GM18520 (cell line): ENCODE data around the gene MAPK1.
"Not testable (repeated sequence)": the region's sequence is repeated elsewhere in the genome, so short reads cannot be mapped to it uniquely, and the experiment has no call there.

ENCODE experiments used
- ATAC-seq: cut with Tn5 transposase; IDR thresholded peaks from one replicate; pipeline ENCODE4 v1.9.1; 2021; ENCODE audit not compliant: unreplicated experiment

Gene MAPK1

GRCh38 chr22:21793716-21794115, 73.7 kb downstream of the MAPK1 start:
- ATAC-seq: not testable (repeated sequence)

DNA sequence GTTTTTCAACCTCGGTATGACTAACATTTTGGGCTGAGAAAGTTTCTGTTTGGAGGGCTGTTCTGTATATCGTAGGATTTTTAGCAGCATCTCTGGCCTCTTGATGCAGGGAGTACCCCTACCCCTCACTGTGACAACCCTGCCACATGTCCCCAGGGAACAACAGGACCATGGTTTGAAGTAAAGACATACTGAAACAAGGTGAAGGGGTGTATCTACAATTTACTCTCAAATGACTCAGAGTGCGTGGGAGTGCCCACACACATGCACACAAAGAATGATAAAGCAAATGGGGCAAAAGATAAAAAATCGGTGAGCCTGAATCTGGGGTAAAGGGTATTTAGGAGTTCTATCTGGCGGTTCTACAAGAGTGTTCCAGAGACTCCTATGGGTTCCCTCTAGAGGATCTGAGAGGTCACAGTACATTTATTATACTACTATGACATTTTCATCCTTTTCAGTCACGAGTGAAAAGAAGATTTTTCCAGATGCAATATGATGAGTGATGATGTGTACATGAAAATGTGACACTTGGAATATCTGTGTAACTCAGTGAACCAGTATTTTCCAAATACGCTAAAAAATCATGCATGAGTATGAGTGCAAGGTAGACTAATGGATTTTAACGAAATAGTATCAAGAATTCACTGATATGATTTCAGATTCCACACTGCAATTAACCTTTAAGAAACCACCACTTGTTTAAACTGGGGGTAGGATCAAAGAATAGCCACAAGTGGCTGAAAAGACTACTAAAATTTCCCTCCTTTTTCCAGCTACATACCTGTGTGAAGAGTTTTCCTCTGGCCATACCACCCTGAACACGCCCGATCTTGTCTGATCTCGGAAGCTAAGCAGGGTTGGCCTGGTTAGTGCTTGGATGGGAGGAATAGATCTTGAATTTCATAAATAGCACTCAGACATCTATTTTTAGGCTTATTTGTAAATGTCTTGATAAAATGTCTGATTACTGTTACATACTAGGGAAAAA, 75.5 kb downstream of the MAPK1 start:
- no peak for ATAC-seq

DNA sequence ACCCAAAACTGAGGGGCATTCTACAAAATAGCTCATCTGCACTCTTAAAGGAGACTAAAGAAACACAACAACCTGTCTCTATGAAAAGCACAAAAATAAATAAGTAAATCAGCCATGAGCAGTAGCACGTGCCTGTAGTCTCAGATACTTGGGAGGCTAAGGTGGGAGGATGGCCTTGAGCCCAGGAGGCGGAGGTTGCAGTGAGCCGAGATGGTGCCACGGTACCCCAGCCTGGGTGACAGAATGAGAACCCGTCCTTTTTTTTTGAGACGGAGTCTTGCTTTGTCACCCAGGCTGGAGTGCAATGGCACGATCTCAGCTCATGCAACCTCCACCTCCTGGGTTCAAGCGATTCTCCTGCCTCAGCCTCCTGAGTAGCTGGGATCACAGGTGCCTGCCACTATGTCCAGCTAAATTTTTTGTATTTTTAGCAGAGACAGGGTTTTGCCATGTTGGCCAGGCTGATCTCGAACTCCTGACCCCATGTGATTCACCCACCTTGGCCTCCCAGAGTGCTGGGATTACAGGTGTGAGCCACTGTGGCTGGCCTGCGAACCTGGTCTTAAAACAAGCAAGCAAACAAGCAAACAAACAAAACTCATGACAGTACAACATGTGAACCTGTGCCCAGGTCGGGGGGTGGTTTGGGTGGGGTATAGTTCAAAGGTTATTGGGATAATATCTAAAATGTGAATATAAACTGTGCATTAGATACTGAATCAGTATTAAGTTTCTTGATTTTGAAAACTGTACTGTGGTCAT, 76.4 kb downstream of the MAPK1 start:
- ATAC-seq: not testable (repeated sequence)

GRCh38 chr22:21790359-21790758, 77.1 kb downstream of the MAPK1 start:
- ATAC-seq: no peak

DNA sequence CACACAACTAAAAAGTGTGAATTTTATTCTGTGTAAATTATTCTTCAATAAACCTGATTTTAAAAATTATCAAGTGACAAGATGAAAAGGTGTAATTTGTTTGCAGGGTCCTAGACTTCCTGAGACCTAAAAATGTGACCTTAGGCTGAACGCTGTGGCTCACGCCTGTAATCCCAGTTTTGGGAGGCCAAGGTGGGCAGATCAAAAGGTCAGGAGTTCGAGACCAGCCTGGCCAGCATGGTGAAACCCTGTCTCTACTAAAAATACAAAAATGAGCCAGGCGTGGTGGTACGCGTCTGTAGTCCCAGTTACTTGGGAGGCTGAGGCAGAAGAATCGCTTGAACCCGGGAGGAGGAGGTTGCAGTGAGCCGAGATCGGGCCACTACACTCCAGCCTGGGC, 79.9 kb downstream of the MAPK1 start:
- not testable (repeated sequence) for ATAC-seq

DNA sequence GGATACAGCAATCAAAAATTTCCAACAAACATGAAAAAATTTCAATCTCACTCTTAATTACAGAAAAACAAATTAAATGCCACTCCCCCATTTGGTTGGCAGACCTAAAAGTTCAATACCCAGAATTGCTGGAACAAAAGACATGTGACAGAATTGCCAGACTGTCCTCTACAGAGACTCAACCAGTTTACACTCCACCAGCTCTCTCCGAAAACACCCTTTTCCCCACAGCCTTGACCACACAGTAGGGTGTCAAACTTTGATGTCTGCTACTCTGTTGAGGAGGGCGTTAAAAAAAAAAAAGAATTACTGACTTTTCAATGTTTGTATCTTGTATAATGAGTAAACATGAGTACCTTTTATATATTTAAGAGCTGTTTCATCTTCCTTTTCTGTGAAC, 87.2 kb downstream of the MAPK1 start:
- no peak for ATAC-seq

DNA sequence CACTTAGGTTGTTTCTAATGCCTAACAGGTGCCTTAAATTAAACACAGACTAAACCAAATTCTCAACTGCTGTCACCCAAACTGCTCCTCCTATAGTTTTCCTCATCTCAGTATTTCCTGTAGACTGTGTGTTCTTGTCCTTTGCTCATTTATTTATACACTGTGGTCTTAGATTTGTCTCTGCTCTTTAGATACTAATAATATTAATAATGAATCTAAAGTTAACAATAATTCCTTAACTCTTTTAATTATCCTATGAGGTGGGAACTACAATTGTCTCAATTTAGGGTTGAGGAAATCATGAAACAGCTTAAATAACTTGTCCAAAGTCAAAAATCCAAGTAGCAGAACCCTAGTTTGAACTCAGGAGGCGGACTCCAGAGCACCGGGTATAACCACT, 88.0 kb downstream of the MAPK1 start:
- ATAC-seq: no peak

- no peak for ATAC-seq
Measured at GRCh38 chr22:21778705-21779363, 88.6 kb downstream of the MAPK1 start.

DNA sequence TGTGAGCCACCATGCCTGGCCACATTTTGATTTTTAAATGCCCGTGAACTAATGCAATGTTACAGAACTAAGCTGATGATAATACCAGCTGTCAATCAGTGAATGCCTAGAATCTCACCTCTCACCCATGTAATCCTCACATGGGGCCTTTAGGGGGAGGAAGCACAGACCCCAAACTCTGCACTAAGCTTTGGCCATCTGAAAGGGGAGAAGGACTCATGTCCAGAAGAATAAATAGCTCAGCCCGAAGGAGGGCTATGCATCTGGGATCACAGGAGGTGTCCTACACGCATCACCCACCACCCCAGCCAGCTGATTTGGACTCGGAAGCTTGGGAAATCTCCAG, 95.8 kb downstream of the MAPK1 start:
- no peak for ATAC-seq

DNA sequence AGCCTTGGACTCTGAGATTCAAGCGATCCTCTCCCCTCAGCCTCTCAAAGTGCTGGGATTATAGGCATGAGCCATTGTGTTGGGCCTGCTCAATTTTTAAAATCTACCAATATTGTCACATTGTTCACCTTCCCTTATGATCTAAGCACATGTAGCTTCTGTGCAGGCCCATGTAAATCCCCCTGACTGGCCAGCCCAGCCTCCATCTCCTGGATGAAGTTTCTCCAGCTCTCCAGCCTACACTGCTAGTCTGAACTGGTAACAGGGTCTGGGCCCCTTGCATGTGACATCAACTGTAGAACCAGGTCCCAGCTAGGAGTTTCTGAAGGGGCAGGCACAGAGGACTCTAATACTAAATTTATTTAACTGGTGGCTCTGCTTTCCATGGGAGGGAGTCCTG, 99.0 kb downstream of the MAPK1 start:
- no peak for ATAC-seq

DNA sequence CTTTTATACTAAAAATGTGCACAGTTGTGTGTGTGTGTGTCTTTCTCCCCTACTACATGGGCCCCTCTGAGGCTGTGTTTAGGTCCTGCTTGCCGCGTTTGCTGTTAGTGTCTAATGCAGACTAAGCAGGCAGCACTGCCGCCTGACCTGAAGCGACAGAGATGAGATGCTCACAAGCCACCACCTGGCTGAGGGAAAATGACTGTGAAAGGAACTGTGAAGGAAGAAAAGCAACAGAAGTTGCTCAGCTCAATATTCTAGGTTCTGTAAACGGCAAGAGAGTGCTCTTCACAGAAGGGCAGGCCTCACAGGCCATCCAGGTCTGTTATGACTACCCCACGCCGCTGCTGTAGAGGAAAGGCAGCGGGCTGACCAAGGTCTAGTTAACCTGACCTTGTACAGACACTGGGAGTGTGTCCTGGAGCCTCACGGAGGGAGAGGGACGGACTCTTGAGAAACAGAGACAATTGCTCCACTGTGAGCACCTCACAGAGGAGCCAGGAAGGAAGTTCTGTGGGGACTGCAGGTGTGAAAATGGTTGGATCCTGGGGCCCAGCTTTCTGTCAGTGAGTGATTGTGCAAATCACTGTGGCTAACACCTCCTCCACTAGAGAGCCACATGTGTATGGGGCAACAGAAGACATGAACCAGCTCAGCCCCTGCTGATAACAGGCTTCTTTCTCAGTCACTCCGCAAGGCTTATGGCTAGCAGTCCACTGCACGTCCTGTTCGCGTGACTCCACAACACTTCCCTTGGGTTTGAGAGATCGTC, 100.6 kb downstream of the MAPK1 start:
- ATAC-seq: peak; percentile 51

DNA sequence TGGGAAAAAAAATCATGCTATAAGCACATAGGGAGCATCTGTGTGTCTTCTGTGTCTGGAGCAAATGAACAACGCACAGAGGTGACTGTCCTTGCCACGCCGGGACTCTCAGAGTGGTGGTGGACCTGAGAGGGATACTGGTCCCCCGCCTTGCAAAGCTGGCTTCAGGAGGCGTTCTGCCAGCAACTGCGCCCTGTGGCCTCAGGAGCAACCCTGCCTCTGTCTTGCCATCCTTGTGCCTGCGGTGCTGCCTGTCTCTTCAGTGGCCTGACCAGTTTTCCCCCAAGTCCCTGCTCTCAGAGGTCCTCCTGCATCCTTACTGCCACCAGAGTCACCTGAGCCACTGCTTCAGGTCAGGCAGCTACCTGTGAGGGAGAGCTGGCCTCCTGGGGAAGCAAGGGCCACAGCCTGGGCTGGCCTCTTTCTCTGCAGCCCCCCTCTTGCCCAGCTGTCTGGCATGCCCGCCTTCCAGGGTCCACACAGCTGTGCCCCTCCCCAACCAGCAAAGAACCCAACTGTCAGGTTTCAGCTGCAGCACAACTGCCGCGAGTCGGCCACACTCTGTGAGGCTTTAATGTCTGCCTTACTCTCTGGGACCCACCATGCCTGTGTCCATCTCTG, 101.4 kb downstream of the MAPK1 start:
- ATAC-seq: no peak

DNA sequence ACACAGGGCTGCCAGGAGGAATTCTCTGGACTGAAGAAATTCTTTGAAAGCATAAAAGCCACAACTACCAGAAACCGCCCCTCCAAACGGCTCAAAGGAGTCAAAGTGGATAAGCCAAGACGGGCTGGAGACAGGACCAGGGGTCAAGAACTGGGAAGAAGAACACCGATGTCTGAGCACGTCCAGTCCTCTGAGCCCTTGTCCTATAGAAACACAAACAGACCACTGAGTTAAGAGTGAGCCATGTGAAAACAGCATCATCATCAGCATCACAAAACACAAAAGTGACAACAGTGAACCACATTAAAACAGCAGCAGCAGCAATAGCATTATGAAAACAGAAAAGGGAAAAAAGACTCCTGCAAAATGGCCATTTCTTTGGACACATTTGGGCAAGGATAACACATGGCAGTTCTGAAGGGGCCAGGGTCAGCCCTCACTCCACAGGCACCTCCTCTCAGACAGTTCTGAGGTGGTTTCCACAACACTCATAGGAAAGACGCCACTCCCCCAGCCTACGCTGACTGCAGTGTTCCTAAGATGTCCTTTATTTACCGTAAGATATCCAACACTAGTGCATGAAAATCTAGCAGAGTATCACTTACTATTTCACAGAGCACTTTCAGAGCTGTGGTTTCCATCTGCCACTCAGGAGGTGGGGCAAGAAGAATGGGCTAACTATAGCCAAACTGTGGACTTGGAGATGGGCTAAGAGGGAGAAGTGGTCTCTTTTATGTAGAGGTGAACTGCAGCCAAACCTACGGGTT, 103.2 kb downstream of the MAPK1 start:
- no peak for ATAC-seq

GRCh38 chr22:21762712-21763581, 104.5 kb downstream of the MAPK1 start:
- no peak for ATAC-seq

DNA sequence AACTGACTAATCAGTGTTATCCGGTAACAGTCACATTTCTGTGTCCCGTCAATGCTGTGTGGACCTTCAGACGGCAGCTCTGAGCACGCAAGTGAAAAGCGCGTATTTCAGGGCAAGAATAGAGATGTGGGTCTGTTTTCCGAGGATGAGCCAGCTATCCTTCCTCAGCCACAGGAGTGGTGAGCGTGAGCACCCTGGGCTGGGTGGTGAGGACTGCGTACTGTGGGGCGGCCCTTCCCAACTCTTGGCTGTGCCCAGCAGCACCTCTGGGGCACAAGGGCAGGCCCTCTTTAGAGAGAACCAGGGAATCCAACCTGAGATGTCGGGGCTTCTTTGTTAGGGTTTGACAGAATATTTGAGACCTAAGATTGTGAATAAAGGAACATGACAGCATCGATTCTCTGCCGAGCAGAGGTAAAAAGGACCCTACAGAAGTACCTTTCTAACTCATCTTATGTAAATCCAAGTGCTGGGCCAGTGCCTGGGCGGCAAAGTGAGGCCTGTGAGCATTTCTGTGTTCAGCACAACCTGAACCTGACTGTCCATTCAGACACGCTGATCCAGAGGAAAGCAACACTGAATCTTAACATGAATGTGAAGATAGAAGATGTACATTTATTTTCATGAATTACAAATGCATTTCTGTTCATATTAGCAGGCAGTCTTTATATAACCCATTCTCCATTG, 105.3 kb downstream of the MAPK1 start:
- ATAC-seq: no peak

GRCh38 chr22:21761086-21761485, 106.4 kb downstream of the MAPK1 start:
- no peak for ATAC-seq

DNA sequence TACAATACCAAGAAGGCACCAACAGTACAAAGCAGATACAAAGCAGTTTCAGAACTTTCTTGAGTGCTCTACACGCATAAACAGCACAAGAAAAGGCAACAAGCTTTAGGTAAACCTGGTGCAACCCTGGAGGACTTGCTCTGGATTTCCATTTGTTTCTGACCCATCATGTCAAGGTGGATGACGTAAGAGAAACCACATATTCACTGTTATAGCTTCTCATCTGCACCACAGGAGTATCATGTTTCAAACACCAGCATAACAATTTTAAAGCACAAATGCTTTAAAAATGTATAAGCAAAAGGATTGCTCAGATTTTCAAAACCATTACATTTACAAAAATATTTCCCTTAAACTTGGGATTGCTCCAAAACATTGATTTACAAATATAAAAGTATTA, 106.8 kb downstream of the MAPK1 start:
- no peak for ATAC-seq
